Right atrium auricular region (tissue), 2 donors: ENCODE results near the gene MYO5B. TPM values are rescaled to one million over a fixed set of nuclear protein-coding genes. Genes with fewer than 3 reads are reported as not detected.

Experiments used
- DNase-seq: peaks from one replicate; pipeline ENCODE4 v3.0.0-alpha.2; 2019; ENCODE audit warnings: low spot score
- H3K27ac ChIP-seq, 2 donors: fragments of 200-600 bp; sonication (generic); 1 replicate in 1 of 2; 2 replicates in 1 of 2; pipeline ENCODE4 v1.5.1; 2016 to 2019
- H3K27me3 ChIP-seq, 2 donors: fragments of 200-600 bp; sonication (generic); one replicate each; pipeline versions ENCODE4 v1.5.1 to v1.6.0; 2017 to 2019
- H3K36me3 ChIP-seq: fragments of 200-600 bp; sonication (generic); one replicate; pipeline ENCODE4 v1.5.1; 2016
- H3K4me1 ChIP-seq, 2 donors: fragments of 200-600 bp; sonication (generic); one replicate each; pipeline versions ENCODE4 v1.5.1 to v1.6.0; 2017 to 2019
- H3K4me3 ChIP-seq, 2 donors: fragments of 200-600 bp; sonication (generic); 1 replicate in 1 of 2; 2 replicates in 1 of 2; pipeline ENCODE4 v1.5.1; 2017 to 2019; ENCODE audit warnings: mild to moderate bottlenecking in 1 of 2, moderate library complexity in 1 of 2
- H3K9me3 ChIP-seq, 2 donors: fragments of 200-600 bp; sonication (generic); one replicate each; pipeline ENCODE4 v1.5.1; 2019
- total RNA-seq, 2 donors: library from RNA; depleted of rRNA; stranded (reverse); fragments of >200 nt; gene quantifications; one replicate each; pipeline ENCODE4 v1.1.0, GENCODE V29; 2016
- TF ChIP-seq, protein P1 (sequence below), 2 donors: fragments of 200-600 bp; sonication (generic); IDR thresholded peaks; one replicate each; pipeline ENCODE4 v1.5.1; 2019; ENCODE audit warnings: antibody characterized with exemption in 2 of 2

MYO5B gene
- total RNA-seq, 2 donors from 2014 or later = 7.7 to 10.2 TPM

DNA sequence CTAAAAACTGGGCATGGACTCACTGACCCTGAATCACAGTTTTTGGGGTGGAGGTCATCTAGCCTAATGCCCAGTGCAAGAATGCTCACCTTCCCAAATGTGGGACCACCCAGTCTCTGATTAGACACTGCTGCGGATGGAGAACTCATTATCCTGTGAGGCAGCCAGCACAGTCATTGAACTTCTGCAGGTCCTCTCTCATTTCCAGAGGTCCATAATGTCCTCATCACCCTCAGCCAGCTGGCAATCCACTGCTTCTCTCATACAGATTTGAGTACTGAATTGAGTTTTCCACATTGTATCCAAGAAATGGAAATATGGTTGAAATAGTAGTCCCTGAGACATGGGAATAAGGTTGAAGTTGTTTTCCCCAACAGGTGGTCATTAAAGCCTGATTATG lies 5.0 kb upstream of the MYO5B start:
- no peak overlapping the region for H3K27ac ChIP-seq
- peaks cover 0 to 3% of the 10 kb centered on the region in 2 donors for H3K9me3 ChIP-seq
- TF ChIP-seq, protein P1, sequence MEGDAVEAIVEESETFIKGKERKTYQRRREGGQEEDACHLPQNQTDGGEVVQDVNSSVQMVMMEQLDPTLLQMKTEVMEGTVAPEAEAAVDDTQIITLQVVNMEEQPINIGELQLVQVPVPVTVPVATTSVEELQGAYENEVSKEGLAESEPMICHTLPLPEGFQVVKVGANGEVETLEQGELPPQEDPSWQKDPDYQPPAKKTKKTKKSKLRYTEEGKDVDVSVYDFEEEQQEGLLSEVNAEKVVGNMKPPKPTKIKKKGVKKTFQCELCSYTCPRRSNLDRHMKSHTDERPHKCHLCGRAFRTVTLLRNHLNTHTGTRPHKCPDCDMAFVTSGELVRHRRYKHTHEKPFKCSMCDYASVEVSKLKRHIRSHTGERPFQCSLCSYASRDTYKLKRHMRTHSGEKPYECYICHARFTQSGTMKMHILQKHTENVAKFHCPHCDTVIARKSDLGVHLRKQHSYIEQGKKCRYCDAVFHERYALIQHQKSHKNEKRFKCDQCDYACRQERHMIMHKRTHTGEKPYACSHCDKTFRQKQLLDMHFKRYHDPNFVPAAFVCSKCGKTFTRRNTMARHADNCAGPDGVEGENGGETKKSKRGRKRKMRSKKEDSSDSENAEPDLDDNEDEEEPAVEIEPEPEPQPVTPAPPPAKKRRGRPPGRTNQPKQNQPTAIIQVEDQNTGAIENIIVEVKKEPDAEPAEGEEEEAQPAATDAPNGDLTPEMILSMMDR (IDR thresholded peaks at IDR 0.05) = no peak
- no peaks in the 10 kb centered on the region for H3K27me3 ChIP-seq
- no peak for DNase-seq
- H3K4me1 ChIP-seq = no peaks in the 10 kb centered on the region
- no peak overlapping the region for H3K4me3 ChIP-seq
- no peaks in the 10 kb centered on the region for H3K36me3 ChIP-seq

DNA sequence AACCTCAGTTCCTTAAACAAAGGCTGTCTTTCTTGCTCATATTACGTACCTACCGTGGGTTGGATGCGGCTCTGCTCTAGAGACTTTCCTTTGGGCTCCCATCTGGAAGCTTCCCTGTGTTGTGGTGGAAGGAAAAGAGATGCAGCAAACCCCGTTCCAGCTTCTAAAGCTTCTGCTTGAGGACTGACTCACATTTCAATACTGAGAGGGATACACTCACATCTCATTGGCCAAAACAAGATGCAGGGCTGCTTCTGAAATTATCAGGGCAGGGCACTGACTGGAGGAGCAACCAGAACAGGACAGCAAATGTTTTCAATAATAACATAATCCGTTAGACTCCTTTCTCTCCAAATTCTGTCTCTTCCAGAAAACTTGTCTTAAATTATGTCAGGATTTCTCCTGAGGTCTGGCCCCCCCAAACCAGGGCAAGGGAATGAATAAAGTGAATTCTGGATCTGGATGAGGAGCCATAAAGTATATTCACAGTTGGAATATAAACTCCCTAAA lies 4.5 kb upstream of the MYO5B start:
- H3K27ac ChIP-seq = no peak overlapping the region
- no peak overlapping the region for H3K4me3 ChIP-seq
- H3K4me1 ChIP-seq = peaks cover 0 to 1% of the 10 kb centered on the region in 2 donors
- TF ChIP-seq, protein P1 (IDR thresholded peaks at IDR 0.05) = no peak
- DNase-seq = no peak
- no peaks in the 10 kb centered on the region for H3K27me3 ChIP-seq
- peaks cover 0 to 3% of the 10 kb centered on the region in 2 donors for H3K9me3 ChIP-seq
- H3K36me3 ChIP-seq = no peaks in the 10 kb centered on the region

DNA sequence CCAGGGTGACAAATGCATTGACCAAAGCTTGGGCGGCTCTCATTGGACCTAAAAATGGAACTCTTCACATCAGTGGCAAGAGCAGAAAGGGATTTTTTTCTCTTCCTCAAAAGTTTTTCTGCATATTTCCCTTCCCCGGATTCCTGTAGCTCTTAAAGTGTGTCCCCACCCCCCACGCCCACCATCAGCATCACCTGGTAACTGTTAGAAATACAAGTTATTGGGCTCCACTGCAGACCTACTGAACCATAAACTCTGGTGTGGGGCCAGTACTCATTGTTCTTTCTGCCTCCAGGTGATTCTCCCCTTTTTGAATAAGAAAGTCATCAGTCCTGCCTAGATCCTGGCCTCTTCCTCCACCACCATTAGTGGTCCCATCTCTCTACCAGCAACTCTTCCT lies 1.3 kb upstream of the MYO5B start:
- DNase-seq = no peak
- Histone ChIP-seq H3K36me3 (no peaks in the 10 kb centered on the region), H3K4me3 (no peak overlapping the region), H3K9me3 (peaks cover 0 to 3% of the 10 kb centered on the region in 2 donors), H3K27ac (no peak overlapping the region), H3K27me3 (peaks cover 3 to 6% of the 10 kb centered on the region in 2 donors), H3K4me1 (peaks cover 0 to 15% of the 10 kb centered on the region in 2 donors)
- TF ChIP-seq, protein P1 (IDR thresholded peaks at IDR 0.05) = no peak

DNA sequence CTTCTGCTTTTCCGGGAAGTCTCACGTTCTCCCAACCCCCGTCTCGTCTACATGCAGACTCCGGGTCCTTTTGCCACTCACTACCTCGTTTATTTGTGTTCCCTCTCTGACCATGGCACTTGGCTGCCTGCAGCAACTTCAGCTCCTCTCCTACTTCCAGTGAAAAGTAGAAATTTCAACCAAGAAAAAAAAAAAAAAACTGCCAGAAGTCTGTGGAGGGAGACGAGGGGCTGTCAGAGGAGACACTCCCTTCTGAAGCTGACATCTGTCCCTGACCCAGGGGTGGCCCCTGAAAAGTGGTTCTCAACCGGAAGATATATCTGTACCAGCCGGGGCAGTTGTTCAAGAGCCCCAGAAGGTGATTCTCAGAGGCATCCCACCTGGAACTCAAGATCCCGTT lies 742 bp upstream of the MYO5B start:
- peaks cover 0 to 15% of the 10 kb centered on the region in 2 donors for H3K4me1 ChIP-seq
- no peak overlapping the region for H3K4me3 ChIP-seq
- H3K27me3 ChIP-seq = peaks cover 3 to 6% of the 10 kb centered on the region in 2 donors
- no peaks in the 10 kb centered on the region for H3K36me3 ChIP-seq
- DNase-seq = no peak
- H3K27ac ChIP-seq = no peak overlapping the region
- TF ChIP-seq, protein P1 (IDR thresholded peaks at IDR 0.05) = no peak
- H3K9me3 ChIP-seq = no peaks in the 10 kb centered on the region

DNA sequence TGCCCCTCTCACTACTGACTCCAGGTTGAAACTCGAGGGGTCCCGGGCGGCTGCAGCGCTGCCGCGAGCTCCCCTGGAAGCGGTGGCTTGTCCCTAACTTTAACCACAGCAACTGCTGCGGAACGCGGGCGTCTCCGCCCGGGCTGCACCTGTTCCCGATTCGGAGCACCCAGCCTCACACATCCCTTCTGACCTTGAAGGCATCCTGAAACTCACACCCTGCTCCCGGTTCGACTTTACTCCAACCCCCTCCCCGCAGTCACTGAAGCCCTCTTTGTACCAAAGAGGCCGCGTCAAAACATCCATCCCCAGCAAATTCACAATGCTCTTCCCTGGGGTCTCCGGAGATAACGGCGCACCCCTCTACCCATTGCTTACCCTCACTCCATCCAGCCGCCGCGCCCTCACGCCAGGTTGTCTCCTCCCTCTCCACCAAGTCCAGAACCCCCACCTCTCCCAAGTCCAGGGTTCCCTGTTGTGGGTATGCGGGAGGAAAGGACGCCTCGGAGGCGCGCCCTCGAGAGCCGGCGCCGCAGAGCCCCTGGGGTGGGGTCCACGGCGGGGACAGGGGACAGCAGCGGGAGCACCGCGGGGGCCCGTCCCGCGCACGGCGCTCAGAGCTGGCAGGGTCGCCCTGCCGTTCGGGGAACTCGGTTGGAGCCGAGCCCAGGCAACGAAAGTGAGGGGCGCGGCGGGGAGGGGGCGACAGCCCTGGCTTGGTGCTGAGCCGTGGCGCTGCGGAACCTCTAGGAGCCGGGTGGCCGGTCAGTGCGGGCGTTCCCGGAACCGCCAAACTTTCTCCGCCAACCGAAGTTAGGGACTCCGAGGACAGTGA lies 934 bp downstream of the MYO5B start:
- Histone ChIP-seq H3K9me3 (no peaks in the 10 kb centered on the region), H3K36me3 (no peaks in the 10 kb centered on the region), H3K27me3 (peaks cover 3 to 6% of the 10 kb centered on the region in 2 donors), H3K4me1 (peaks cover 0 to 15% of the 10 kb centered on the region in 2 donors), H3K4me3 (peak overlapping the region; percentile 54 to 61), H3K27ac (no peak overlapping the region)
- TF ChIP-seq, protein P1 (IDR thresholded peaks at IDR 0.05) = no peak
- DNase-seq = no peak
